Endodermal cell (in vitro differentiated cells): ENCODE results near the gene EDDM13. TPM values are rescaled to one million over a fixed set of nuclear protein-coding genes. Genes with fewer than 3 reads are reported as not detected.
A peak's percentile ranks its signal among the peaks of the same experiment; 100 is the strongest.

Experiments
- DNase-seq: peaks from one replicate; pipeline ENCODE4 v3.0.0-alpha.2; 2017
- H3K27ac ChIP-seq: 2 replicates; pipeline ENCODE4 v1.5.1; 2013; ENCODE audit warnings: mild to moderate bottlenecking, low read depth, low read length, moderate library complexity
- H3K27me3 ChIP-seq: 2 replicates; pipeline ENCODE4 v1.6.1; 2013; ENCODE audit warnings: mild to moderate bottlenecking, low read length, moderate library complexity; ENCODE audit not compliant: insufficient read depth, control insufficient read depth, poor library complexity, severe bottlenecking
- H3K36me3 ChIP-seq: 2 replicates; pipeline ENCODE4 v1.7.0; 2013; ENCODE audit warnings: mild to moderate bottlenecking, low read length, moderate library complexity; ENCODE audit not compliant: control insufficient read depth, insufficient read depth
- H3K4me1 ChIP-seq: one replicate; pipeline ENCODE4 v1.7.0; 2013; ENCODE audit warnings: low read length; ENCODE audit not compliant: control insufficient read depth, insufficient read depth
- H3K4me3 ChIP-seq: 2 replicates; pipeline ENCODE4 v1.5.1; 2013; ENCODE audit warnings: mild to moderate bottlenecking, low read length, moderate library complexity
- H3K9ac ChIP-seq: 2 replicates; pipeline ENCODE4 v1.6.1; 2013; ENCODE audit warnings: mild to moderate bottlenecking, low read length, moderate library complexity; ENCODE audit not compliant: poor library complexity, severe bottlenecking; ENCODE audit errors: extremely low read depth
- H3K9me3 ChIP-seq: 2 replicates; pipeline ENCODE4 v1.6.1; 2013; ENCODE audit warnings: mild to moderate bottlenecking, low read length, moderate library complexity; ENCODE audit not compliant: control insufficient read depth
- H3K27ac Mint-ChIP-seq: 2 replicates; pipeline ENCODE4 v1.8.0; 2020; ENCODE audit warnings: mixed read lengths
- H3K27me3 Mint-ChIP-seq: 2 replicates; pipeline ENCODE4 v1.8.0; 2021; ENCODE audit warnings: mild to moderate bottlenecking, mixed read lengths; ENCODE audit not compliant: insufficient read depth
- H3K36me3 Mint-ChIP-seq: 2 replicates; pipeline ENCODE4 v1.8.0; 2020; ENCODE audit warnings: low read depth, mixed read lengths
- H3K4me1 Mint-ChIP-seq: 2 replicates; pipeline ENCODE4 v1.8.0; 2020; ENCODE audit warnings: mixed read lengths
- H3K4me3 Mint-ChIP-seq: 2 replicates; pipeline ENCODE4 v1.8.0; 2020; ENCODE audit warnings: mild to moderate bottlenecking, moderate library complexity, mixed read lengths
- H3K9me3 Mint-ChIP-seq: 2 replicates; pipeline ENCODE4 v1.8.0; 2020; ENCODE audit warnings: mild to moderate bottlenecking, mixed read lengths
- WGBS, 2 experiments: methylation state at CpG; one replicate each; pipeline versions ENCODE4 v1.1.5 to v1.1.7; 2013; ENCODE audit warnings: missing lambda C conversion rate in 2 of 2, mixed read lengths in 1 of 2; ENCODE audit not compliant: insufficient coverage in 1 of 2, insufficient read length in 1 of 2; 5-methylcytosine and 5-hydroxymethylcytosine counted together
- total RNA-seq, 2 donors: library from RNA; stranded (reverse); fragmentation: NEBNext Ultra II Directional in 1 of 2; extraction: Animal tissue kit (Norgen Biotek cat#: 25700) in 1 of 2; gene quantifications; 2 replicates in 1 of 2; 3 replicates in 1 of 2; pipeline ENCODE4 v1.2.1, GENCODE V29; 2021
- TF ChIP-seq, protein P1 (sequence below): fragments of 200-600 bp; sonication (generic); conservative IDR thresholded peaks from 2 replicates; pipeline ENCODE4 v1.5.0; 2021; ENCODE audit warnings: antibody characterized with exemption, mild to moderate bottlenecking

Gene EDDM13
- total RNA-seq, 2 donors from 2014 or later: not detected

DNA sequence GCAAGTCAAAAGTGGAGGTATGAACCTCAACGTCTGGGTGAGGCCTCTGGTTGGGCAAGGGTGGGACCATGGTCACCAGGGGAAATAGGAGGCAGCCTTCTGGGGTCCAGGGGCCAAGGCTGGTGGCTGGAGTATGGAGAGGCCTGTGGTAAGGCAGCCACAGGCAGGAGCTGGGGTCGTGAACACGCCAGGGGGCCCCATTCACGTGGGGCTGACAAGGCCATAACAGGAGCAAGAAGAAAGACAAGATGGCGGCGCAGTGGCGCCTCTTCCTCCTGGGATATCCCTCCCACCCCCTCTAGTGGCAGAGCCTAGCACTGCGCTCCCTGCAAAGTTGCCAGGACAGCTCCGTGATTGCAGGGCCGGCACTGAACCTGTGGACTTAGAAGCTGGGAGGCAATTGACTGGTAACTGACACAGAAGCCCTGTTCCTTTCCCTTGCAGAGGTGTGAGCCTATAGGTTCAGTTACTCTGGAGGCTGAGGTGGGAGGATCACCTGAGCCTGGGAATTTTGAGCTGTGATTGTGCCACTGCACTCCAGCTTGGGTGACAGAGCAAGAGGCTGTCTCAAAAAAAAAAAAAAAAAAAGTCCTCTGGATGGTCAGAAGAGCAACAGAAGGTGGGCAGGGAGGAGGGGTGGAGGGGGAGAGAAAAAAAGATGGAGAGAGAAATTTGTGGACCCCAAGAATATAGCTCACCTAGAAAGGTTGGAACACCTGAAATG is 19.7 kb upstream of the EDDM13 start:
- peaks cover 18% of the 10 kb centered on the region for H3K9me3 Mint-ChIP-seq
- DNase-seq: peak; percentile 99
- no peaks in the 10 kb centered on the region for H3K36me3 ChIP-seq
- no peak overlapping the region for H3K9ac ChIP-seq
- H3K27ac ChIP-seq: no peak overlapping the region
- H3K9me3 ChIP-seq: peaks cover 8% of the 10 kb centered on the region
- 35 to 37% methylated on average over 6 to 10 of the region's 10 CpGs for WGBS, 2 experiments
- H3K4me1 ChIP-seq: no peaks in the 10 kb centered on the region
- peak overlapping the region; percentile 60 for H3K4me3 ChIP-seq
- H3K27me3 Mint-ChIP-seq: no peaks in the 10 kb centered on the region
- H3K4me1 Mint-ChIP-seq: peaks cover 3% of the 10 kb centered on the region
- H3K27ac Mint-ChIP-seq: peak overlapping the region; percentile 44
- no peaks in the 10 kb centered on the region for H3K27me3 ChIP-seq
- no peak overlapping the region for H3K4me3 Mint-ChIP-seq
- TF ChIP-seq, protein P1, sequence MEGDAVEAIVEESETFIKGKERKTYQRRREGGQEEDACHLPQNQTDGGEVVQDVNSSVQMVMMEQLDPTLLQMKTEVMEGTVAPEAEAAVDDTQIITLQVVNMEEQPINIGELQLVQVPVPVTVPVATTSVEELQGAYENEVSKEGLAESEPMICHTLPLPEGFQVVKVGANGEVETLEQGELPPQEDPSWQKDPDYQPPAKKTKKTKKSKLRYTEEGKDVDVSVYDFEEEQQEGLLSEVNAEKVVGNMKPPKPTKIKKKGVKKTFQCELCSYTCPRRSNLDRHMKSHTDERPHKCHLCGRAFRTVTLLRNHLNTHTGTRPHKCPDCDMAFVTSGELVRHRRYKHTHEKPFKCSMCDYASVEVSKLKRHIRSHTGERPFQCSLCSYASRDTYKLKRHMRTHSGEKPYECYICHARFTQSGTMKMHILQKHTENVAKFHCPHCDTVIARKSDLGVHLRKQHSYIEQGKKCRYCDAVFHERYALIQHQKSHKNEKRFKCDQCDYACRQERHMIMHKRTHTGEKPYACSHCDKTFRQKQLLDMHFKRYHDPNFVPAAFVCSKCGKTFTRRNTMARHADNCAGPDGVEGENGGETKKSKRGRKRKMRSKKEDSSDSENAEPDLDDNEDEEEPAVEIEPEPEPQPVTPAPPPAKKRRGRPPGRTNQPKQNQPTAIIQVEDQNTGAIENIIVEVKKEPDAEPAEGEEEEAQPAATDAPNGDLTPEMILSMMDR: peak; percentile 96
- H3K36me3 Mint-ChIP-seq: peaks cover 12% of the 10 kb centered on the region

DNA sequence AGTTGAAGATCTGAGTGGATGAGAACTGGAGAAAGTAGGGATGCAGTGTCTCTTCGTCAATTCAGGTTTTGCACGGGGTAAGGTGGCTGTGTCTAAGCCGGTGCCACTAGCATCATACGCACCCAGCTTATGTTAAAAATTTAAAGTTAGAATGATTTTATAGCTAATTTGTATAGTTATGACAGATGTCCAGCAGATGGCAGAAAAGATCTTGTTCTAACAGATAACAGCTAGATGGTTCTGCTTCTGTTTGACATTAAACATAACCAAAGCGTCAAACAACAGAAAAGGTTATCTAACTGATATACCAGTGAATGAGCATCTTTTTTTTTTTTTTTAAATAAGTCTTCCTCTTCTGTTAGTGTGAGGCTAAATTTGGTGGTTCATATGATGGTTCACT is 18.8 kb upstream of the EDDM13 start:
- no peak for DNase-seq
- Histone ChIP-seq H3K4me1 (no peaks in the 10 kb centered on the region), H3K4me3 (no peak overlapping the region), H3K9ac (no peak overlapping the region), H3K27me3 (no peaks in the 10 kb centered on the region), H3K36me3 (no peaks in the 10 kb centered on the region), H3K27ac (no peak overlapping the region), H3K9me3 (peaks cover 8% of the 10 kb centered on the region)
- peaks cover 12% of the 10 kb centered on the region for H3K36me3 Mint-ChIP-seq
- no peak overlapping the region for H3K27ac Mint-ChIP-seq
- H3K4me1 Mint-ChIP-seq: peaks cover 6% of the 10 kb centered on the region
- TF ChIP-seq, protein P1: peak; percentile 54
- H3K27me3 Mint-ChIP-seq: no peaks in the 10 kb centered on the region
- WGBS, 2 experiments: 93 to 97% methylated on average over 4 to 5 of the region's 5 CpGs
- H3K4me3 Mint-ChIP-seq: no peak overlapping the region
- peaks cover 25% of the 10 kb centered on the region for H3K9me3 Mint-ChIP-seq

DNA sequence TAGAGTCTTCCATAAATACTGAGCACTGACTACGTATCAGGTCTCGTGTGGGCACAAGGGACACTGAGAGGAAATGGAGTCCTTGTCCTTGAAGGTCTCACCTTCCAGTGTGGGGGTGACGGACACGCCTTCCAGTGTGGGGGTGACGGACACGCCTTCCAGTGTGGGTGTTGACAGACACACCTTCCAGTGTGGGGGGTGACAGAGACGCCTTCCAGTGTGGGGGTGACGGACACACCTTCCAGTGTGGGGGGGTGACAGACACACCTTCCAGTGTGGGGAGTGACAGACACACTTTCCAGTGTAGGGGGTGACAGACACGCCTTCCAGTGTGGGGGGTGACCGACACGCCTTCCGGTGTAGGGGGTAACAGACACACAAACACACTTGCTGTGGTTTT is 14.3 kb upstream of the EDDM13 start:
- Mint-ChIP-seq H3K27me3 (no peaks in the 10 kb centered on the region), H3K9me3 (peaks cover 11% of the 10 kb centered on the region), H3K27ac (no peak overlapping the region), H3K4me3 (no peak overlapping the region), H3K4me1 (peaks cover 6% of the 10 kb centered on the region), H3K36me3 (peaks cover 15% of the 10 kb centered on the region)
- TF ChIP-seq, protein P1: no peak
- H3K36me3 ChIP-seq: no peaks in the 10 kb centered on the region
- no peaks in the 10 kb centered on the region for H3K9me3 ChIP-seq
- WGBS, 2 experiments: 88 to 91% methylated on average over 5 to 12 of the region's 12 CpGs
- no peaks in the 10 kb centered on the region for H3K27me3 ChIP-seq
- no peak for DNase-seq
- H3K4me3 ChIP-seq: no peak overlapping the region
- no peaks in the 10 kb centered on the region for H3K4me1 ChIP-seq
- H3K27ac ChIP-seq: no peak overlapping the region
- no peak overlapping the region for H3K9ac ChIP-seq
